ENCODE data around the gene USP43.
"Not testable (repeated sequence)": the region's sequence is repeated elsewhere in the genome, so short reads cannot be mapped to it uniquely, and the experiment has no call there.

The USP43 gene

GRCh38 chr17:9644910-9645751 is at the start of gene USP43:
Gene USP43 (plus strand): TSS chr17:9645517. CDS start chr17:9645633, 116 bp downstream.
- no peak for DNase-seq (ENCODE audit: low read depth in 2 of 2)

- DNase-seq (ENCODE audit: low read depth in 2 of 2): not testable (repeated sequence)
These were observed 47.7 kb upstream of the USP43 start for GRCh38 chr17:9597638-9598037.

- DNase-seq (ENCODE audit: low read depth in 2 of 2): no peak
These were observed 46.7 kb upstream of the USP43 start for GRCh38 chr17:9598661-9599060.

GRCh38 chr17:9604583-9604982 is 40.7 kb upstream of the USP43 start:
- not testable (repeated sequence) for DNase-seq (ENCODE audit: low read depth in 2 of 2)

- DNase-seq (ENCODE audit: low read depth in 2 of 2): no peak
These were observed 38.9 kb upstream of the USP43 start for GRCh38 chr17:9606453-9606852.

- DNase-seq (ENCODE audit: low read depth in 2 of 2): not testable (repeated sequence)
These were observed 38.3 kb upstream of the USP43 start for GRCh38 chr17:9607058-9607457.

- no peak for DNase-seq (ENCODE audit: low read depth in 2 of 2)
These were observed 33.8 kb upstream of the USP43 start for GRCh38 chr17:9611557-9611956.

- DNase-seq (ENCODE audit: low read depth in 2 of 2): no peak
These were observed 33.3 kb upstream of the USP43 start for GRCh38 chr17:9612006-9612405.

GRCh38 chr17:9615486-9615885 is 29.8 kb upstream of the USP43 start:
- no peak for DNase-seq (ENCODE audit: low read depth in 2 of 2)

GRCh38 chr17:9622961-9623360 is 22.4 kb upstream of the USP43 start:
- no peak for DNase-seq (ENCODE audit: low read depth in 2 of 2)

- no peak for DNase-seq (ENCODE audit: low read depth in 2 of 2)
These were observed 16.8 kb upstream of the USP43 start for GRCh38 chr17:9628509-9628908.

GRCh38 chr17:9632741-9633140 is 12.6 kb upstream of the USP43 start:
- DNase-seq (ENCODE audit: low read depth in 2 of 2): no peak

GRCh38 chr17:9635340-9635739 is 10.0 kb upstream of the USP43 start:
- no peak for DNase-seq (ENCODE audit: low read depth in 2 of 2)

- DNase-seq (ENCODE audit: low read depth in 2 of 2): no peak
These were observed 8.8 kb upstream of the USP43 start for GRCh38 chr17:9636501-9636900.

- not testable (repeated sequence) for DNase-seq (ENCODE audit: low read depth in 2 of 2)
These were observed 4.9 kb upstream of the USP43 start for GRCh38 chr17:9640388-9640787.

- no peak for DNase-seq (ENCODE audit: low read depth in 2 of 2)
These were observed 1.7 kb upstream of the USP43 start for GRCh38 chr17:9643611-9644010.

GRCh38 chr17:9645851-9646545 is 681 bp downstream of the USP43 start:
- no peak for DNase-seq (ENCODE audit: low read depth in 2 of 2)

- DNase-seq (ENCODE audit: low read depth in 2 of 2): no peak
These were observed 1.2 kb downstream of the USP43 start for GRCh38 chr17:9646546-9646885.

- no peak for DNase-seq (ENCODE audit: low read depth in 2 of 2)
These were observed 1.7 kb downstream of the USP43 start for GRCh38 chr17:9647014-9647413.

- DNase-seq (ENCODE audit: low read depth in 2 of 2): no peak
These were observed 3.3 kb downstream of the USP43 start for GRCh38 chr17:9648521-9649110.

- no peak for DNase-seq (ENCODE audit: low read depth in 2 of 2)
These were observed 13.4 kb downstream of the USP43 start for GRCh38 chr17:9658593-9659211.

GRCh38 chr17:9661027-9661426 is 15.7 kb downstream of the USP43 start:
- no peak for DNase-seq (ENCODE audit: low read depth in 2 of 2)

All from stimulated activated CD4-positive, alpha-beta T cell treated with anti-CD3 and anti-CD28 coated beads, Interleukin-1b, Interleukin-23, amount 100 ng/mL, for 1 hour (primary cell).